NCI-H1048 (cell line): ENCODE measurements around the gene HBB.
"Not testable (repeated sequence)": the region's sequence is repeated elsewhere in the genome, so short reads cannot be mapped to it uniquely, and the experiment has no call there.

Experiments
- DNase-seq: peaks from one replicate; lab custom pipeline; 2025; lab: John Stamatoyannopoulos, UW

HBB gene

DNA sequence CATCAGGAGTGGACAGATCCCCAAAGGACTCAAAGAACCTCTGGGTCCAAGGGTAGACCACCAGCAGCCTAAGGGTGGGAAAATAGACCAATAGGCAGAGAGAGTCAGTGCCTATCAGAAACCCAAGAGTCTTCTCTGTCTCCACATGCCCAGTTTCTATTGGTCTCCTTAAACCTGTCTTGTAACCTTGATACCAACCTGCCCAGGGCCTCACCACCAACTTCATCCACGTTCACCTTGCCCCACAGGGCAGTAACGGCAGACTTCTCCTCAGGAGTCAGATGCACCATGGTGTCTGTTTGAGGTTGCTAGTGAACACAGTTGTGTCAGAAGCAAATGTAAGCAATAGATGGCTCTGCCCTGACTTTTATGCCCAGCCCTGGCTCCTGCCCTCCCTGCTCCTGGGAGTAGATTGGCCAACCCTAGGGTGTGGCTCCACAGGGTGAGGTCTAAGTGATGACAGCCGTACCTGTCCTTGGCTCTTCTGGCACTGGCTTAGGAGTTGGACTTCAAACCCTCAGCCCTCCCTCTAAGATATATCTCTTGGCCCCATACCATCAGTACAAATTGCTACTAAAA, at the start of gene HBB:
HBB (minus strand) TSS at position 340 of the 579 bp plus-strand sequence; CDS start at position 290, 50 bp downstream.
- DNase-seq = no peak

DNA sequence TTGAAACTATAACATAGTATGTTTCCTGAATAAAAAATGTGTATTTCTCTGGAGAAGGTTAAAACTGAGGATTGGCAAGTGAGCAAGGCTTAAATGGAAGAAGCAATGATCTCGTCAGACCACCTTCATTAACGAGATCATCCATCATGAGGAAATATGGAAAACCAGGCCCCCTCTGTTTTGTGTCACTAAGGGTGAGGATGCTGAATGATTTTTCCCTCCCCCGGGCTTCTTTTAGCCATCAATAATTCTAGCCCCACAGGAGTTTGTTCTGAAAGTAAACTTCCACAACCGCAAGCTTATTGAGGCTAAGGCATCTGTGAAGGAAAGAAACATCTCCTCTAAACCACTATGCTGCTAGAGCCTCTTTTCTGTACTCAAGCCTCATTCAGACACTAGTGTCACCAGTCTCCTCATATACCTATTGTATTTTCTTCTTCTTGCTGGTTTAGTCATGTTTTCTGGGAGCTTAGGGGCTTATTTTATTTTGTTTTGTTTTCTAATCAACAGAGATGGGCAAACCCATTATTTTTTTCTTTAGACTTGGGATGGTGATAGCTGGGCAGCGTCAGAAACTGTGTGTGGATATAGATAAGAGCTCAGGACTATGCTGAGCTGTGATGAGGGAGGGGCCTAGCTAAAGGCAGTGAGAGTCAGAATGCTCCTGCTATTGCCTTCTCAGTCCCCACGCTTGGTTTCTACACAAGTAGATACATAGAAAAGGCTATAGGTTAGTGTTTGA, 48.7 kb upstream of the HBB start:
- no peak for DNase-seq

GRCh38 chr11:5274395-5274794, 47.5 kb upstream of the HBB start:
- DNase-seq = no peak

DNA sequence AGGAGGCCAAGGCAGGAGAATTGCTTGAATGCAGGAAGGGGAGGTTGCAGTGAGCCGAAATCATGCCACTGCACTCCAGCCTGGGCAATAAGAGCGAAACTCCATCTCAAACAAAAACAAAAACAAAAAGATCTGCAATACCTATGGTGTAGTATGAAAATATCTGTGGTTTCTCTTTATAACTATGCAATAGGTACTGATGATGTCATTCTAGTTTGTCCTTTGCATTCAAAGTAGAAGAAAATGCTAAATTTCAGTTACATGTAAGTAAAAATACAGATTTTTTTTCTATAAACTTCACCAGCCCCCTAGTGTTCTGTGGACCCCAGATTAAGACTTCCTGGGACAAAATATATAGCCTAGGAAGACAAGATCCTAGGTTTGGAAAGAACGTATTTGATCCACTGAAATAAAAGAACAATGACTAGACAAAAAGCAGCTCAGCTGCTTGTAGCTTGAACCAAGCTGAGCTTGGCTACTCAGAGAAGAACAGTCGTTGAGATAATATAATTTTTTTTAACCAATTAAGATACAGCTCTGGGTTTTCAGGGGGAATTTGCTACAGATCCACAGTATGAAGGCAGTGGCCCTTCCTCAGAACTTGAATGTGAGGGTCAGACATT, 45.6 kb upstream of the HBB start:
- DNase-seq = no peak

DNA sequence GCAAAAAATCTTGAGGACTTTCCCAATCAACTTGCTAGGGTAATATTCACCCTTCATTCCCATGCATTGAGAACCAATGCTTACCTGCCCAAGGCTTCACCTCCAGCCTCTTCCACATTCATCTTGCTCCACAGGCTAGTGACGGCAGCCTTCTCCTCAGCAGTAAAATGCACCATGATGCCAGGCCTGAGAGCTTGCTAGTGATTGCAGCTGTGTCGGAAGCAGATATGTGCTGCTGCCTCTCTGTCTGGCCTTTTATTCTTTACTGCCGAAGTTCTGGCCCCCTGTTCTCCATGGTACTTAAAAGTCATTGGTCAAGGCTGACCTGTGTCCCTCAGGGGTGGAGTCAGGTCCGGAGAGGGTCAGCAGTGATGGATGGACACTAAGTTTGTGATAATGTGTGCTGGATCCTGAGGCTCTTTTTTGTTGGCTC, 42.9 kb upstream of the HBB start, which contains the start of gene HBE1:
HBE1 (minus strand) TSS at position 231 of the 433 bp plus-strand sequence; CDS start at position 176, 55 bp downstream.
- DNase-seq = no peak

- no peak for DNase-seq
These were observed 40.2 kb upstream of the HBB start for GRCh38 chr11:5267033-5267563.

GRCh38 chr11:5266609-5267008, 39.7 kb upstream of the HBB start:
- no peak for DNase-seq

- DNase-seq = no peak
These were observed 39.0 kb upstream of the HBB start for GRCh38 chr11:5265832-5266231.

GRCh38 chr11:5258543-5259262, 31.8 kb upstream of the HBB start:
- no peak for DNase-seq

GRCh38 chr11:5257296-5257695, 30.4 kb upstream of the HBB start:
- no peak for DNase-seq

DNA sequence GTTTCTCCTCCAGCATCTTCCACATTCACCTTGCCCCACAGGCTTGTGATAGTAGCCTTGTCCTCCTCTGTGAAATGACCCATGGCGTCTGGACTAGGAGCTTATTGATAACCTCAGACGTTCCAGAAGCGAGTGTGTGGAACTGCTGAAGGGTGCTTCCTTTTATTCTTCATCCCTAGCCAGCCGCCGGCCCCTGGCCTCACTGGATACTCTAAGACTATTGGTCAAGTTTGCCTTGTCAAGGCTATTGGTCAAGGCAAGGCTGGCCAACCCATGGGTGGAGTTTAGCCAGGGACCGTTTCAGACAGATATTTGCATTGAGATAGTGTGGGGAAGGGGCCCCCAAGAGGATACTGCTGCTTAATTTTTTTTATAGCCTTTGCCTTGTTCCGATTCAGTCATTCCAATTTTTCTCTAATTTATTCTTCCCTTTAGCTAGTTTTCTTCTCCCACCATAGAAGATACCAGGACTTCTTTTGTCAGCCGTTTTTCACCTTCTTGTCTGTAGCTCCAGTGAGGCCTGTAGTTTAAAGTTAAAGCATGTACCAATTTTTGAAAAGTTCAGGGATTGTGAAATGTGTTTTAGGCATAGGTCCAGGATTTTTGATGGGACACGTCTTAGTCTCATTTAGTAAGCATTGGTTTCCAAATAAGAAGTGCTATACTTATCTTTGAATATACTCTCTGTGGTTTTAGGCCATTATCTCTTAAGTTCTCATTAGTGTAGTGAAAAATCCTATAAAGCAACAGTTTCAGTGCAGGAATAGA, 28.0 kb upstream of the HBB start, which contains the start of gene HBG2:
HBG2 (minus strand) TSS at position 136 of the 768 bp plus-strand sequence; CDS start at position 83, 53 bp downstream.
- not testable (repeated sequence) for DNase-seq

GRCh38 chr11:5254023-5254422, 27.2 kb upstream of the HBB start:
- DNase-seq = not testable (repeated sequence)

DNA sequence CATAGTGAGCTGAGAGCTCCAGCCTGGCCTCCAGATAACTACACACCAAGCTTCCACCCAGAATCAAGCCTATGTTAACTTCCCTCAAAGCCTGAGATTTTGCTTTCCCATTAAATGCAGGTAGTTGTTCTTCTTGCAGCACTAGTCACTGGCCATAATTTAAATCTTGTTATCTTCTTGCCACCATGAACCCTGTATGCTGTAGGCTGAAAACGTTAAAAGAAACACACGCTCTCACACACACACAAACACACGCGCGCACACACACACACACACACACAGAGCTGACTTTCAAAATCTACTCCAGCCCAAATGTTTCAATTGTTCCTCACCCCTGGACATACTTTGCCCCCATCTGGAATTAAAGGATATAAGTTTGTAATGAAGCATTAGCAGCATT, 26.6 kb upstream of the HBB start:
- DNase-seq = not testable (repeated sequence)

GRCh38 chr11:5252919-5253265, 26.0 kb upstream of the HBB start:
- no peak for DNase-seq

DNA sequence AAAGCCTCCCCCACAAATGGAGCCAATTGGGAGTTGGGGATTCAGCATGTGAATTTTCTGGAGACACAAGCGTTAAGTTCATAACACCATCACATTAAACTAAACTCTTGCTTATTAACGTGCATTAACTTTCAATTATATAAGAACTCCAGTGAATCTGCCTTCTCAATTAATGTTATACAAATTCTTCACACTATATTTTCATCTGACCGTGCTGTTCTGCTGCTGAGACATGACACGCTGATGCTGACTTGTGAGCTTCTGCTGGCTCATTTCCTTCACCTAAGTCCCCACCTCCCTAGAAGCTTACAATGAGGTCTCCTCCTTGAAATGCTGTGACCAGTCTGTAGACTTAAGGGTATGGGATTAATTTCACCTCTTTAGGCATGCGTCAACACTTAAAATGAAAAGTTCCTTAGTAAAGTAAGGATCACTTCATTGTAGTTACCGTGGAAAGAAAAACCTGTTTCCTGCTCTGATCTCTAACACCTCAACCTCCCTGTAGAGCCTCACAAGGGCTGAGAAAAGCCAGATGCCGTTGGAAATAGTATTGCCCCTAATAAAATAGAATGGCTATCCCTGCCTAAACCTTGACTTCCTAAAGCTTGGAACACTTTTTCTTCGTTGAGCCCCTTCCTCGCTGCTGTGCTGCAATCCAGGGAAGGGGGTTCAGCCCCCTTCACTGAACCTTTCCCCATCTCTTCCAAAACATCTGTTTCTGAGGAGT, 25.5 kb upstream of the HBB start:
- DNase-seq = no peak

DNA sequence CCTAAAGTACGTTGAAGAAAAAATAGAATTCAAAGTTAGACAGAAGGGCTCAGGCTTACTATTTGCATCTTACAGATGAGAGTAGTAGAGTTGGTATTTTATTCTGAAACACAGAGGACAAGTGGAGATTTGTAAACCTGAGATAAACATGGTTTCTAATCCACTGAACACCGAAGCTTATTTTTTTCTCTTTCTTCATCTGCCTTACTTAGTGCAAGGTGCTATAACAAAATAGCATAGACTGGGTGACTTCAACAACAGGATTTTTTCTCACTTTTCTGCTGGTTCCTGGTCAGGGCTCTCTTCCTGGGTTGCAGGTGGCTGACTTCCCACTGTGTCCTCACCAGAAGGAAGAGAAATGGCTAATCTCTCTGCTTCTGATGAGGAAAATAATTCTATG, 24.9 kb upstream of the HBB start:
- no peak for DNase-seq

- DNase-seq = no peak
These were observed 23.8 kb upstream of the HBB start for GRCh38 chr11:5250543-5251204.

DNA sequence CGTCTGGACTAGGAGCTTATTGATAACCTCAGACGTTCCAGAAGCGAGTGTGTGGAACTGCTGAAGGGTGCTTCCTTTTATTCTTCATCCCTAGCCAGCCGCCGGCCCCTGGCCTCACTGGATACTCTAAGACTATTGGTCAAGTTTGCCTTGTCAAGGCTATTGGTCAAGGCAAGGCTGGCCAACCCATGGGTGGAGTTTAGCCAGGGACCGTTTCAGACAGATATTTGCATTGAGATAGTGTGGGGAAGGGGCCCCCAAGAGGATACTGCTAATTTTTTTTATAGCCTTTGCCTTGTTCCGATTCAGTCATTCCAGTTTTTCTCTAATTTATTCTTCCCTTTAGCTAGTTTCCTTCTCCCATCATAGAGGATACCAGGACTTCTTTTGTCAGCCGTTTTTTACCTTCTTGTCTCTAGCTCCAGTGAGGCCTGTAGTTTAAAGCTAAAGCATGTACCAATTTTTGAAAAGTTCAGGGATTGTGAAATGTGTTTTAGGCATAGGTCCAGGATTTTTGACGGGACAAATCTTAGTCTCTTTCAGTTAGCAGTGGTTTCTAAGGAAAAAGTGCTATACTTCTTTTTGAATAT, 23.0 kb upstream of the HBB start, which contains the start of gene HBG1:
HBG1 (minus strand) TSS at position 51 of the 590 bp plus-strand sequence. CDS start 53 bp downstream, outside the sequence.
- DNase-seq = not testable (repeated sequence)

DNA sequence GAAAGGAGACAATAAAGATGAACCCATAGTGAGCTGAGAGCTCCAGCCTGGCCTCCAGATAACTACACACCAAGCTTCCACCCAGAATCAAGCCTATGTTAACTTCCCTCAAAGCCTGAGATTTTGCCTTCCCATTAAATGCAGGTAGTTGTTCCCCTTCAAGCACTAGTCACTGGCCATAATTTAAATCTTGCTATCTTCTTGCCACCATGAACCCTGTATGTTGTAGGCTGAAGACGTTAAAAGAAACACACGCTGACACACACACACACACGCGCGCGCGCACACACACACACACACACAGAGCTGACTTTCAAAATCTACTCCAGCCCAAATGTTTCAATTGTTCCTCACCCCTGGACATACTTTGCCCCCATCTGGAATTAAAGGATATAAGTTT, 21.6 kb upstream of the HBB start:
- not testable (repeated sequence) for DNase-seq
